NT2/D1 (cell line): Measurements from ENCODE around the gene SLC26A4.

Source experiments
- YY1 ChIP-seq: IDR thresholded peaks from 2 replicates; pipeline ENCODE4 v1.6.1; 2011; ENCODE audit not compliant: insufficient read length, insufficient read depth
- ZNF274 ChIP-seq: IDR thresholded peaks from 2 replicates; pipeline ENCODE4 v1.6.1; 2011; ENCODE audit warnings: mild to moderate bottlenecking, low read depth, low read length

DNA sequence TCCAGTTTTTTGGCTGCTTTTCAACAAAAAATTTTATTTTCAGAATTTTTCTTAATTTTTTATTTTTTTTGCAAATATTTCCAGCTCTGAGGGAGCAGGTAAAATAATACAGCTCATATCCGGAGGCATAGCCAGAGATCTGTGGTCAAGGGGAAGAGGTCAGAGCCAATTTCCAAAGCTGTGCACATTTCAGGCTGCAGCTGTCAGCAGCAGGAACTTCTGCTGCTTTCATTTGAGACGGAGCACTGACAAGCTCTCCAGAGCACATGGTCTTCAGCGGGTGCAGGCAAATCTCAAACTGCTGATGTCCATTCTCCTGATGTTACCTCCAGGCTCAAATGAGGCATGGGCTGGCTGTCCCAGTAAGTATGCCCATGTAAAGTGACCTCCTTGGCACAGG, 31.1 kb downstream of the SLC26A4 start:
- TF ChIP-seq YY1 (no peak), ZNF274 (no peak)
